Measurements from ENCODE around the gene NDUFAF3. TPM values are rescaled to one million over a fixed set of nuclear protein-coding genes. Genes with fewer than 3 reads are reported as not detected.

Gene NDUFAF3
- total RNA-seq, 2 donors from 2014 or later: 91.4 to 106 TPM

Other genes with a start within 250 kb of the NDUFAF3 start
- 10 to 100 TPM; 46.0 to 46.4 TPM for gene PRKAR2A, start 174.2 kb upstream of the NDUFAF3 start, total RNA-seq
- 10 to 100 TPM; 27.8 to 32.5 TPM for gene SLC25A20, start 123.2 kb upstream of the NDUFAF3 start, total RNA-seq
- 100 to 1,000 TPM; 141 to 238 TPM for gene ARIH2, start 103.3 kb upstream of the NDUFAF3 start, total RNA-seq
- gene P4HTM, start 31.9 kb upstream of the NDUFAF3 start, total RNA-seq: 10 to 100 TPM; 23.2 to 34.7 TPM
- 100 to 1,000 TPM; 128 to 222 TPM for gene WDR6, start 14.7 kb upstream of the NDUFAF3 start, total RNA-seq
- 10 to 100 TPM; 20.6 to 24.2 TPM for gene DALRD3, start 3.5 kb upstream of the NDUFAF3 start, total RNA-seq
- 100 to 1,000 TPM; 198 to 454 TPM for gene IMPDH2, start 7.3 kb downstream of the NDUFAF3 start, total RNA-seq
- 100 to 1,000 TPM; 127 to 145 TPM for gene QRICH1, start 72.0 kb downstream of the NDUFAF3 start, total RNA-seq
- gene QARS1, start 82.6 kb downstream of the NDUFAF3 start, total RNA-seq: 100 to 1,000 TPM; 207 to 261 TPM
- gene USP19, start 98.7 kb downstream of the NDUFAF3 start, total RNA-seq: 10 to 100 TPM; 54.4 to 65.0 TPM
- gene LAMB2, start 110.9 kb downstream of the NDUFAF3 start, total RNA-seq: not detected
- gene CCDC71, start 144.2 kb downstream of the NDUFAF3 start, total RNA-seq: 10 to 100 TPM; 21.0 to 24.7 TPM
- 1 to 10 TPM; 1.3 to 3.1 TPM for gene KLHDC8B, start 149.5 kb downstream of the NDUFAF3 start, total RNA-seq